Bronchial epithelial cell (primary cell): ENCODE results near the gene VRK3. TPM values are rescaled to one million over a fixed set of nuclear protein-coding genes. Genes with fewer than 3 reads are reported as not detected.
"Not testable (repeated sequence)": the region's sequence is repeated elsewhere in the genome, so short reads cannot be mapped to it uniquely, and the experiment has no call there.

Experiments used
- DNase-seq: peaks from one replicate; pipeline ENCODE4 v3.0.0-alpha.2; 2010; ENCODE audit warnings: low read depth
- FAIRE-seq: peaks from 2 replicates; lab custom pipeline; 2011; peaks lifted over from hg19 to GRCh38; lab: Jason Lieb, UNC
- H3K27me3 ChIP-seq: 2 replicates; pipeline ENCODE4 v1.5.1; 2011; ENCODE audit warnings: low read length; ENCODE audit not compliant: control insufficient read depth, insufficient read depth
- H3K36me3 ChIP-seq: 2 replicates; pipeline ENCODE4 v1.5.1; 2011; ENCODE audit warnings: low read length; ENCODE audit not compliant: control insufficient read depth, insufficient read depth
- H3K4me3 ChIP-seq: 2 replicates; pipeline ENCODE4 v1.5.1; 2011; ENCODE audit warnings: mild to moderate bottlenecking, low read depth, low read length, control low read depth
- CTCF ChIP-seq: IDR thresholded peaks from 2 replicates; pipeline ENCODE4 v1.5.1; 2011; ENCODE audit warnings: mild to moderate bottlenecking, moderate library complexity, low read length, control low read depth, inconsistent platforms; ENCODE audit not compliant: insufficient read depth, severe bottlenecking
- total RNA-seq: library from RNA; depleted of rRNA; stranded (reverse); fragments of >200 nt; gene quantifications from 2 replicates; pipeline ENCODE4 v1.2.1, GENCODE V29; 2014

Gene VRK3
- 14.5 and 17.7 TPM in 2 replicates for total RNA-seq

DNA sequence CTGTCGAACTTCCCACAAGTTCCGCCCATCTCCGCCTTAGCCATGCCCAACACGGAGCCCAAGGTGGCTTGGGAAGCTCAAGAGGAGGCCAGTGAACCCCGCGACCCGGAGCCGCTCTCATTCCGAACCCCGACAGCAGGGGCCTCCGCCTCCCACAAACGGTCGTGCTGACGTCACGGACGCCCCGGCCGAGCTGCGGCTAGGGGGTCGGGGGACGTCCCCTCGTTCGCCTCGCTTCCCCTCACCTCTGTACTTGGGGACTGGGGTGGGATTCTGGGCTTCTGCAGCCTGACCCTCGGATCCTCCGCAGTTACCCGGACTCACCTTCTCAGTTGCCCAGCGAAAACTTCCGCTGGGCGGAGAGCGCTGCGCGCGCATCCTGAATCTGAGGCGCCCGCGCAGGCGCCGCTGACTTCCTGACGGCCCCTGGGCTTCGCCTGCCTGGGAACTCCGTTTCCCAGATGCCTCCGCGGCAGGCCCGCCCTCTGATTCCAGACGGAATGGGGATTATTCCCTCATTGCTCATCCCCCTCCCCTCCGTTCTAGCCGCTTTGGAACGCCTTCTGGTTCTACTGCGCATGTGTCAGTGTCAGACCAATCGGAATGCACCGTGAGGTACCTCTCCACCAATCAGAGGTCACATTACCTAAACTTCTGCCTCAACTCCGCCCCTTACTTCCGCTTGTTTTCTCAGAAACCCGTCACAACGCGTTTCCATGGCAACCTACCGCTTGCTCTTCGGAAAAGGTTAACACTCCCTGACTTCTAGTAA lies at the start of gene VRK3:
Gene VRK3 (minus strand): TSS at position 351 of the 772 bp plus-strand sequence. CDS start 9,210 bp downstream, outside the sequence.
- peak; percentile 52 for FAIRE-seq
- no peaks in the 10 kb centered on the region for H3K27me3 ChIP-seq

DNA sequence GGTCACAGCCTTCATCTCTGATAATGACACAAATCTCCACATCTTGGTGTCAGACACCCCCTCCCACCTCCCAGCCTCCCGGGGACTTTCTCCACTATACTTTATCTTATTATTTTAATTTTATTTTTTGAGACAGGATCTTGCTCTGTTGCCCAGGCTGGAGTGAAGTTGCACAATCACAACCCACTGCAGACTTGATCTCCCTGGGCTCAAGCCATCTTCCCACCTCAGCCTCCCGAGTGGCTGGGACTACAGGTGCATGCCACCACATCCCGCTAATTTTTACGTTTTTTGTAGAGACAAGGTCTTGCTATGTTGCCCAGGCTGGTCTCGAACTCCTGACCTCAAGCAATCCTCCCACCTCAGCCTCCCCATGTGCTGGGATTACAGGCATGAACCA lies 43.2 kb upstream of the VRK3 start:
- FAIRE-seq, DNase-seq, H3K27me3 ChIP-seq, H3K4me3 ChIP-seq, H3K36me3 ChIP-seq: not testable (repeated sequence)

More for the DNA sequence above, at the start of gene VRK3:
- TF ChIP-seq CTCF: peak; percentile 9
- Histone ChIP-seq H3K36me3 (no peaks in the 10 kb centered on the region), H3K4me3 (peak within 1 kb of the TSS; percentile 92)
- peak; percentile 99 for DNase-seq

DNA sequence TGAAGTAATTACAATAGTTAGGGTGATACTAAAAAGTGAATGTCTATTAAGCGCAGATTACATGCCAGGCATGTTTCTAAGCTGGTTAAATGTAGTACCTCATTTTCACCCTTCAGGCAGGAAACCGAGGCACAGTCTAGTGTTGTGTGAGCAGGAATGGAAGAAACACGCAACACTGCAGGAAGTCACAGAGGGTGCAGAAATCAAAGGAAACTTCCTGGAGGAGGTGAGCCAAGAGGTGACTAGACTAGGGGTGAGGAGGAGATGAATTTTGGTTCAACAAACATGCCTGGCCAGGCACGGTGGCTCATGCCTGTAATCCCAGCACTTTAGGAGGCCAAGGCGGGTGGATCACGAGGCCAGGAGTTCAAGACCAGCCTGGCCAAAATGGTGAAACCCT lies 42.4 kb upstream of the VRK3 start:
- H3K36me3 ChIP-seq: no peaks in the 10 kb centered on the region
- no peak for TF ChIP-seq CTCF
- FAIRE-seq (no peak), DNase-seq (no peak)
- H3K4me3 ChIP-seq: no peak overlapping the region
- no peaks in the 10 kb centered on the region for H3K27me3 ChIP-seq

- TF ChIP-seq CTCF: no peak
- no peak for DNase-seq
- Histone ChIP-seq H3K4me3 (no peak overlapping the region), H3K36me3 (no peaks in the 10 kb centered on the region), H3K27me3 (no peaks in the 10 kb centered on the region)
- FAIRE-seq: peak; percentile 18
These were observed 40.8 kb upstream of the VRK3 start for GRCh38 chr19:50065938-50066337.

- TF ChIP-seq CTCF: no peak
- FAIRE-seq (no peak), DNase-seq (no peak)
- no peaks in the 10 kb centered on the region for H3K27me3 ChIP-seq
- no peaks in the 10 kb centered on the region for H3K36me3 ChIP-seq
- no peak overlapping the region for H3K4me3 ChIP-seq
These were observed 36.5 kb upstream of the VRK3 start for GRCh38 chr19:50061650-50062049.

GRCh38 chr19:50060107-50060506 lies 34.9 kb upstream of the VRK3 start:
- TF ChIP-seq CTCF: no peak
- FAIRE-seq (no peak), DNase-seq (no peak)
- H3K27me3 ChIP-seq: no peaks in the 10 kb centered on the region
- no peak overlapping the region for H3K4me3 ChIP-seq
- H3K36me3 ChIP-seq: no peaks in the 10 kb centered on the region
